Measurements from ENCODE around the gene CDH4.

- TF ChIP-seq MAX (IDR thresholded peaks at IDR 0.05): no peak
- TF ChIP-seq RAD21 (IDR thresholded peaks at IDR 0.05; ENCODE audit: low read depth): no peak
- no peak for TF ChIP-seq NFIC (IDR thresholded peaks at IDR 0.05)
- no peak for TF ChIP-seq EP300 (IDR thresholded peaks at IDR 0.05; ENCODE audit: borderline replicate concordance)
- TF ChIP-seq REST (IDR thresholded peaks at IDR 0.05; ENCODE audit: low read depth): no peak
- no peak for TF ChIP-seq TEAD4 (IDR thresholded peaks at IDR 0.05)
- TF ChIP-seq USF1 (IDR thresholded peaks at IDR 0.05): no peak
- no peak for TF ChIP-seq CREB1 (IDR thresholded peaks at IDR 0.05; ENCODE audit: low read depth)
- TF ChIP-seq CEBPB (IDR thresholded peaks at IDR 0.05): no peak
- no peak for TF ChIP-seq EGR1 (IDR thresholded peaks at IDR 0.05)
- no peak for TF ChIP-seq TAF1 (IDR thresholded peaks at IDR 0.05; ENCODE audit: low read depth)
- TF ChIP-seq YY1 (IDR thresholded peaks at IDR 0.05; ENCODE audit: low read depth): no peak
- TF ChIP-seq ZBTB7A (IDR thresholded peaks at IDR 0.05; ENCODE audit: low read depth): no peak
- no peak for TF ChIP-seq TCF12 (IDR thresholded peaks at IDR 0.05; ENCODE audit: low read depth)
Measured at GRCh38 chr20:61526907-61527306, 274.8 kb downstream of the CDH4 start.

All from Ishikawa (cell line).